ENCODE results near the gene CD38. TPM values are rescaled to one million over a fixed set of nuclear protein-coding genes. Genes with fewer than 3 reads are reported as not detected.

The CD38 gene
- polyA plus RNA-seq, 1 donor from 2014 or later, result 0.21 TPM

DNA sequence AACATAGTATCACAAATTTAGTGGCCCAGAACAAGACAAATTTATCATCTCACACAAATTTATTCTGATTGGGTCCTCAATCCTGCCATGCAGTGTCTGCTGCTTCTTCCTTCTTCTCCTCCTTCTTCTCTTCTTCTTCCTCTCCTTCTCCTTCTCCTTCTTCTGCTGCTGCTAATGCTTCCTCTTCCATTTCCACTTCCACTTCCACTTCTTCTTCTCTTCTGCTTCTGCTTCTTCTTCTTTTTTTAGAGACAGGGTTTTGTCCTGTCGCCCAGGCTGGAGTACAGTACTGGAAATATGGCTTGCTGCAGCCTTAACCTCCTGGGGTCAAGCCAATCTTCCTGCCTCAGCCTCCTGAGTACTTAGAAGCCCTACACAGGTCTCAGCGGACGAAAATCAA, 122.9 kb downstream of the CD38 start:
- Histone ChIP-seq H3K79me2 (replicated peaks; ENCODE audit: insufficient read depth, low read length) (no peaks in the 10 kb centered on the region), H3K27ac (ENCODE audit: low read length) (no peak overlapping the region), H3F3A (ENCODE audit: insufficient read depth, low read length, poor library complexity, severe bottlenecking) (no peaks in the 10 kb centered on the region), H3K4me3 (ENCODE audit: low read length) (no peak overlapping the region), H3K9me3 (ENCODE audit: low read length) (no peaks in the 10 kb centered on the region), H3K9me2 (ENCODE audit: insufficient read depth, low read length) (no peaks in the 10 kb centered on the region), H3K36me3 (ENCODE audit: insufficient read depth, low read length) (no peaks in the 10 kb centered on the region), H3K9ac (ENCODE audit: low read length) (no peak overlapping the region), H3K27me3 (ENCODE audit: insufficient read depth, low read depth, low read length) (no peaks in the 10 kb centered on the region), H4K20me1 (ENCODE audit: insufficient read depth) (no peaks in the 10 kb centered on the region), H2AFZ (ENCODE audit: low read depth, low read length) (no peak overlapping the region), H3K4me2 (ENCODE audit: low read length) (no peak overlapping the region)
- TF ChIP-seq REST (IDR thresholded peaks at IDR 0.05; ENCODE audit: borderline replicate concordance) (no peak), TAF1 (IDR thresholded peaks at IDR 0.05; ENCODE audit: low read depth) (no peak), MXI1 (conservative IDR thresholded peaks at IDR 0.05; ENCODE audit: poor library complexity, severe bottlenecking) (no peak)

- TF ChIP-seq SMC3 (conservative IDR thresholded peaks at IDR 0.05; ENCODE audit: poor library complexity), result no peak
- TF ChIP-seq MXI1 (conservative IDR thresholded peaks at IDR 0.05; ENCODE audit: poor library complexity, severe bottlenecking), result no peak
- TF ChIP-seq EP300 (conservative IDR thresholded peaks at IDR 0.05; ENCODE audit: poor library complexity, severe bottlenecking), result no peak
- TF ChIP-seq RAD21 (conservative IDR thresholded peaks at IDR 0.05), result no peak
- TF ChIP-seq, protein P1, sequence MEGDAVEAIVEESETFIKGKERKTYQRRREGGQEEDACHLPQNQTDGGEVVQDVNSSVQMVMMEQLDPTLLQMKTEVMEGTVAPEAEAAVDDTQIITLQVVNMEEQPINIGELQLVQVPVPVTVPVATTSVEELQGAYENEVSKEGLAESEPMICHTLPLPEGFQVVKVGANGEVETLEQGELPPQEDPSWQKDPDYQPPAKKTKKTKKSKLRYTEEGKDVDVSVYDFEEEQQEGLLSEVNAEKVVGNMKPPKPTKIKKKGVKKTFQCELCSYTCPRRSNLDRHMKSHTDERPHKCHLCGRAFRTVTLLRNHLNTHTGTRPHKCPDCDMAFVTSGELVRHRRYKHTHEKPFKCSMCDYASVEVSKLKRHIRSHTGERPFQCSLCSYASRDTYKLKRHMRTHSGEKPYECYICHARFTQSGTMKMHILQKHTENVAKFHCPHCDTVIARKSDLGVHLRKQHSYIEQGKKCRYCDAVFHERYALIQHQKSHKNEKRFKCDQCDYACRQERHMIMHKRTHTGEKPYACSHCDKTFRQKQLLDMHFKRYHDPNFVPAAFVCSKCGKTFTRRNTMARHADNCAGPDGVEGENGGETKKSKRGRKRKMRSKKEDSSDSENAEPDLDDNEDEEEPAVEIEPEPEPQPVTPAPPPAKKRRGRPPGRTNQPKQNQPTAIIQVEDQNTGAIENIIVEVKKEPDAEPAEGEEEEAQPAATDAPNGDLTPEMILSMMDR (IDR thresholded peaks at IDR 0.05; ENCODE audit: poor library complexity, severe bottlenecking), result no peak
- TF ChIP-seq TAF1 (IDR thresholded peaks at IDR 0.05; ENCODE audit: low read depth), result no peak
- TF ChIP-seq POLR2AphosphoS5 (IDR thresholded peaks at IDR 0.05), result no peak
- TF ChIP-seq EZH2 (IDR thresholded peaks at IDR 0.05; ENCODE audit: borderline replicate concordance, insufficient read depth, low read length, poor library complexity, severe bottlenecking), result no peak
- TF ChIP-seq REST (IDR thresholded peaks at IDR 0.05; ENCODE audit: borderline replicate concordance), result no peak
- H3K4me3 ChIP-seq (ENCODE audit: low read length), result no peak overlapping the region
- no peak overlapping the region for H3K9ac ChIP-seq (ENCODE audit: low read length)
- no peaks in the 10 kb centered on the region for H3K27me3 ChIP-seq (ENCODE audit: insufficient read depth, low read depth, low read length)
- H3F3A ChIP-seq (ENCODE audit: insufficient read depth, low read length, poor library complexity, severe bottlenecking), result no peaks in the 10 kb centered on the region
- H3K79me2 ChIP-seq (replicated peaks; ENCODE audit: insufficient read depth, low read length), result no peaks in the 10 kb centered on the region
- H3K27ac ChIP-seq (ENCODE audit: low read length), result no peak overlapping the region
- H4K20me1 ChIP-seq (ENCODE audit: insufficient read depth), result no peaks in the 10 kb centered on the region
- no peaks in the 10 kb centered on the region for H3K36me3 ChIP-seq (ENCODE audit: insufficient read depth, low read length)
- no peak overlapping the region for H3K4me2 ChIP-seq (ENCODE audit: low read length)
- H2AFZ ChIP-seq (ENCODE audit: low read depth, low read length), result no peak overlapping the region
- H3K9me2 ChIP-seq (ENCODE audit: insufficient read depth, low read length), result no peaks in the 10 kb centered on the region
- no peaks in the 10 kb centered on the region for H3K9me3 ChIP-seq (ENCODE audit: low read length)
Measured at GRCh38 chr4:15901998-15902397, 123.9 kb downstream of the CD38 start.

All from neural cell (in vitro differentiated cells).